K562 (cell line): ENCODE measurements around the gene SYT7. TPM values are rescaled to one million over a fixed set of nuclear protein-coding genes. Genes with fewer than 3 reads are reported as not detected.

Source experiments
- ATAC-seq: fragments of 200-7000 bp; cut with Tn5 transposase; 3 replicates; pipeline ENCODE4 v1.9.1; 2020; ENCODE audit warnings: moderate library complexity
- BruUV-seq: library from RNA; stranded (reverse); fragments of 400-500 nt; replicated peaks from 2 replicates; lab custom pipeline; 2021; lab: Mats Ljungman, UMichigan
- CTCF ChIA-PET: fragments of 300-600 bp; formaldehyde crosslinking; extraction: SDS; loops from one replicate; lab custom pipeline; 2021; ENCODE audit warnings: low intra/inter-chr PET ratio; lab: Yijun Ruan, JAX
- POLR2A ChIA-PET: fragments of 300-600, 350-650 bp; sonication (Branson Sonifier 250); formaldehyde crosslinking; extraction: SDS; loops from one replicate; lab custom pipeline; 2021; ENCODE audit warnings: antibody characterized with exemption, inconsistent platforms; lab: Yijun Ruan, JAX
- DNase-seq, 4 experiments: peaks; one replicate each; pipeline versions ENCODE4 v3.0.0 to v3.0.0-alpha.2; 2011 to 2018; ENCODE audit warnings: low spot score in 3 of 4, mixed read lengths in 3 of 4; ENCODE audit errors: extremely low read depth in 1 of 4
- FAIRE-seq: peaks from 2 replicates; lab custom pipeline; 2011; peaks lifted over from hg19 to GRCh38; lab: Jason Lieb, UNC
- H2AFZ ChIP-seq: 2 replicates; pipeline ENCODE4 v1.6.0; 2011; ENCODE audit warnings: low read depth, low read length, control low read depth, inconsistent platforms
- H3K27ac ChIP-seq: fragments of 200-600 bp; 3 replicates; pipeline ENCODE4 v1.8.0; 2011; ENCODE audit warnings: low read depth, mild to moderate bottlenecking, control low read depth, inconsistent platforms, low read length, moderate library complexity, mixed read lengths; ENCODE audit errors: extremely low read depth
- H3K27me3 ChIP-seq, 2 experiments: fragments of 300-600 bp in 1 of 2; 2 replicates in 1 of 2; 3 replicates in 1 of 2; pipeline versions ENCODE4 v1.6.0 to v1.8.0; 2011; ENCODE audit warnings: inconsistent platforms in 2 of 2, low read length in 2 of 2, mild to moderate bottlenecking in 1 of 2, mixed read lengths in 1 of 2, moderate library complexity in 1 of 2; ENCODE audit not compliant: control insufficient read depth in 2 of 2, insufficient read depth in 2 of 2
- H3K36me3 ChIP-seq: fragments of 300-600 bp; 3 replicates; pipeline ENCODE4 v1.8.0; 2011; ENCODE audit warnings: mild to moderate bottlenecking, low read length, inconsistent platforms; ENCODE audit not compliant: control insufficient read depth, insufficient read depth
- H3K4me1 ChIP-seq, 2 experiments: fragments of 200-600 bp in 1 of 2; replicated peaks in 1 of 2; 2 replicates in 1 of 2; 3 replicates in 1 of 2; pipeline versions ENCODE4 v1.5.1 to v1.8.0; 2011; ENCODE audit warnings: inconsistent platforms in 2 of 2, low read length in 2 of 2, mild to moderate bottlenecking in 1 of 2, mixed read lengths in 1 of 2, moderate library complexity in 1 of 2; ENCODE audit not compliant: control insufficient read depth in 2 of 2, insufficient read depth in 2 of 2
- H3K4me2 ChIP-seq: 2 replicates; pipeline ENCODE4 v1.6.1; 2011; ENCODE audit warnings: low read length, control low read depth, inconsistent platforms, mixed read lengths; ENCODE audit not compliant: insufficient read depth
- H3K4me3 ChIP-seq: fragments of 200-600 bp; sonication (generic), shearing (Covaris generic); 2 replicates; pipeline ENCODE4 v1.5.1; 2016; ENCODE audit warnings: control low read depth, inconsistent platforms
- H3K79me2 ChIP-seq: fragments of 200-600 bp; 3 replicates; pipeline ENCODE4 v1.8.0; 2011; ENCODE audit warnings: low read length, inconsistent platforms; ENCODE audit not compliant: control insufficient read depth, insufficient read depth
- H3K9ac ChIP-seq, 2 experiments: 2 replicates each; pipeline versions ENCODE4 v1.6.0 to v1.6.1; 2011; ENCODE audit warnings: low read depth in 2 of 2, low read length in 2 of 2, control low read depth in 1 of 2, inconsistent platforms in 1 of 2, mild to moderate bottlenecking in 1 of 2, mixed read lengths in 1 of 2; ENCODE audit not compliant: insufficient read depth in 1 of 2
- H3K9me1 ChIP-seq: one replicate; pipeline ENCODE4 v1.6.0; 2011; ENCODE audit warnings: inconsistent platforms, mild to moderate bottlenecking, low read length, moderate library complexity; ENCODE audit not compliant: control insufficient read depth, insufficient read depth
- H3K9me3 ChIP-seq: replicated peaks from 2 replicates; pipeline ENCODE4 v1.5.1; 2011; ENCODE audit warnings: low read depth, low read length, inconsistent platforms; ENCODE audit not compliant: control insufficient read depth, insufficient read depth
- H4K20me1 ChIP-seq: replicated peaks from 2 replicates; pipeline ENCODE4 v1.6.1; 2011; ENCODE audit warnings: low read length, inconsistent platforms, mixed read lengths; ENCODE audit not compliant: control insufficient read depth, insufficient read depth
- ELF4 ChIP-seq: fragments of 450-650 bp; formaldehyde crosslinking; IDR thresholded peaks from 2 replicates; pipeline ENCODE4 v1.4.0; 2022; ENCODE audit warnings: missing genetic modification characterization
- THRAP3 ChIP-seq: fragments of 450-650 bp; IDR thresholded peaks from 2 replicates; pipeline ENCODE4 v1.6.1; 2016; ENCODE audit warnings: mild to moderate bottlenecking, inconsistent platforms, borderline replicate concordance
- WGBS: fragments of 100-300 bp; shearing (Covaris generic); methylation state at CpG from one replicate; pipeline ENCODE4 v1.1.6; 2016; ENCODE audit warnings: low coverage, mixed read lengths; ENCODE audit not compliant: insufficient coverage; ENCODE audit errors: missing lambda C conversion rate; 5-methylcytosine and 5-hydroxymethylcytosine counted together
- in situ Hi-C: fragments of 300-500 bp; cut with MboI; formaldehyde crosslinking; loops from 4 replicates; pipeline ENCODE4 v1.15.0; 2018; ENCODE audit warnings: inconsistent platforms, mixed read lengths
- intact Hi-C: fragments of 100-400 bp; cut with micrococcal nuclease; formaldehyde crosslinking; loops from 2 replicates; pipeline ENCODE4 v1.14.2; 2022
- polyA plus RNA-seq, 8 experiments: library from polyadenylated mRNA; depleted of rRNA in 4 of 8; stranded (reverse) in 5 of 8; unstranded in 3 of 8; fragments of >200 nt; fragmentation: Nextera tagmentation in 2 of 8; fragmentation: Illumina TruSeq in 1 of 8; extraction: Ambion mirVana in 2 of 8; extraction: Trizol in 1 of 8; gene quantifications; 2 replicates each; pipeline versions ENCODE4 v1.2.1 to v1.2.3, GENCODE V29; 2011 to 2014; ENCODE audit warnings: inconsistent platforms in 1 of 8, missing spikeins in 1 of 8
- total RNA-seq, 7 experiments: library from RNA; depleted of rRNA in 6 of 7; stranded (reverse); fragments of >200 nt in 6 of 7; fragmentation: Illumina TruSeq in 2 of 7; extraction: Trizol in 2 of 7; gene quantifications; 2 replicates each; pipeline versions ENCODE4 v1.2.1 to v1.2.3, GENCODE V29; 2011 to 2021; ENCODE audit warnings: low replicate concordance in 1 of 7
- TF ChIP-seq, protein P1 (sequence below): sonication (generic); formaldehyde crosslinking; IDR thresholded peaks from 2 replicates; pipeline ENCODE4 v1.8.0; 2023; ENCODE audit warnings: mild to moderate bottlenecking, missing genetic modification reagents
- TF ChIP-seq, protein P2 (sequence below): fragments of 450-650 bp; formaldehyde crosslinking; conservative IDR thresholded peaks from 2 replicates; pipeline ENCODE4 v1.4.0; 2022; ENCODE audit warnings: mild to moderate bottlenecking, missing genetic modification characterization
- TF ChIP-seq, protein P3 (sequence below): fragments of 450-650 bp; IDR thresholded peaks from 2 replicates; pipeline ENCODE4 v1.6.1; 2018; ENCODE audit warnings: mild to moderate bottlenecking, low read depth; ENCODE audit not compliant: partially characterized antibody
- TF ChIP-seq, protein P4 (sequence below), 2 experiments: fragments of 450-650 bp; IDR thresholded peaks; 2 replicates each; pipeline ENCODE4 v1.6.1; 2016

Gene SYT7
- total and polyA plus RNA-seq, 9 of the 15 experiments (the other 6 are each of a cell fraction or from before 2014, with no cell fraction given), result 0.01 to 0.51 (median 0.16) TPM; not detected in 1

DNA sequence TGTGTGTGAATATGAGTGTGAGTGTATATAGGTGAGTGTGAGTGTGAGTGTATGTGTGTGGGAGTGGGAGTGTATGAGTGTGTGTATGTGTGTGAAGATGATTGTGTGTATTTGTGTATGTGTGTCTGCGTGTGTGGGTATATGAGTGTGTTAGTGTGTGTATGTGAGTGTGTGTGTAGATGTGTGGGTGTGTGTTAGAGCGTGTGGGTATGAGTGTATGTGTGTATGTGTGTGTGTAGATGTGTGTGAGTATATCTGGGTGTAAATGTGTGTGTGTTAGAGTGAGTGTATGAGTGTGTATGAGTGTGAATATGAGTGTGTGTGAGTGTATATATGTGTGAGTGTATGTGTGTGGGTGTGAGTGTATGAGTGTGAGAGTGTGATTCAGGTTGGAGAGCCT is 83.4 kb downstream of the SYT7 start (continued):
- TF ChIP-seq, protein P1, sequence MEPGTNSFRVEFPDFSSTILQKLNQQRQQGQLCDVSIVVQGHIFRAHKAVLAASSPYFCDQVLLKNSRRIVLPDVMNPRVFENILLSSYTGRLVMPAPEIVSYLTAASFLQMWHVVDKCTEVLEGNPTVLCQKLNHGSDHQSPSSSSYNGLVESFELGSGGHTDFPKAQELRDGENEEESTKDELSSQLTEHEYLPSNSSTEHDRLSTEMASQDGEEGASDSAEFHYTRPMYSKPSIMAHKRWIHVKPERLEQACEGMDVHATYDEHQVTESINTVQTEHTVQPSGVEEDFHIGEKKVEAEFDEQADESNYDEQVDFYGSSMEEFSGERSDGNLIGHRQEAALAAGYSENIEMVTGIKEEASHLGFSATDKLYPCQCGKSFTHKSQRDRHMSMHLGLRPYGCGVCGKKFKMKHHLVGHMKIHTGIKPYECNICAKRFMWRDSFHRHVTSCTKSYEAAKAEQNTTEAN (CRISPR knock-in tag), result peak; percentile 95
- peak; percentile 81; the same call in 1 of the 2 replicates for TF ChIP-seq THRAP3

DNA sequence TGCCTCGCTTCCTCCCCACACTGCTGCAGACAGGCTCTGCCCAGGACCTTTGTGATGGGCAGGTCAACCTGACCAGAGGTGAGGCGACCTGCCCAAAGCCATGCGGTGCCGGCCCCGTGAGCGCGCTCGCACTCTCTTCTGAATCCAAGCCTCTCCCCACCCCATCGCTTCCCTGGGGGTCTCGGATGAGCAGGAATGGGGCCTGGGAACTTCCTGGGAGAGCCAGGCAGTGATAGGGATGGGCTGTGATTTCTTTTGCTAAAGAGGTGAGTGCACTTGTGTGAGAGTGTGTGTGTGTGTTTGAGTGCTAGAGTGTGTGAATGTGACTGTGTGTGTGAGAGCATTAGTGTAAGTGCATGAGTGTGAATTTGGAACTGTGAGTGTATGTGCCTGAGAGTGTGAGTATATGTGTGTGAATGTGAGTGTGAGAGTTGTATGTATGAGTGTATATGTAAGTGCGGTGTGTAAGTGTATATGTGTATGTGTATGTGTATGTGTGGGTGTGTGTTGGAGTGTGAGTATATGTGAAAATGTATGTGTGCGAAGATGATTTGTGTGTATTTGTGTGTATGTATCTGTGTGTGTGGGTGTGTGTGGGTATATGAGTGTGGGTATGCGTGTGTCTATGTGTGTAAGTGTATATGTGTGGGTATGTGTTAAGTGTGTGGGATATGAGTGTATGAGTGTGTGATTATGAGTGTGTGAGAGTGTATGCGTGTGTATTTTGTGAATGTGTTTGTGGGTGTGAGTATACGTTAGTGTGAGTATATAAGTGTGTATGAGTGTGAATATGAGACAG is 84.1 kb downstream of the SYT7 start:
- Histone ChIP-seq H3K36me3 (no peaks in the 10 kb centered on the region), H3K9me1 (peaks cover 3% of the 10 kb centered on the region), H3K4me3 (no peak overlapping the region), H4K20me1 (no peaks in the 10 kb centered on the region), H3K79me2 (no peaks in the 10 kb centered on the region)
- WGBS, result 55% methylated on average over 15 of the region's 15 CpGs
- no peak for FAIRE-seq
- intact Hi-C loops, result no loop called here
- POLR2A ChIA-PET, result no interaction called here
- no peak for DNase-seq
- ATAC-seq, result no peak
- TF ChIP-seq, protein P2, sequence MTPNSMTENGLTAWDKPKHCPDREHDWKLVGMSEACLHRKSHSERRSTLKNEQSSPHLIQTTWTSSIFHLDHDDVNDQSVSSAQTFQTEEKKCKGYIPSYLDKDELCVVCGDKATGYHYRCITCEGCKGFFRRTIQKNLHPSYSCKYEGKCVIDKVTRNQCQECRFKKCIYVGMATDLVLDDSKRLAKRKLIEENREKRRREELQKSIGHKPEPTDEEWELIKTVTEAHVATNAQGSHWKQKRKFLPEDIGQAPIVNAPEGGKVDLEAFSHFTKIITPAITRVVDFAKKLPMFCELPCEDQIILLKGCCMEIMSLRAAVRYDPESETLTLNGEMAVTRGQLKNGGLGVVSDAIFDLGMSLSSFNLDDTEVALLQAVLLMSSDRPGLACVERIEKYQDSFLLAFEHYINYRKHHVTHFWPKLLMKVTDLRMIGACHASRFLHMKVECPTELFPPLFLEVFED, result no peak; the same call in 1 of the 2 replicates
- TF ChIP-seq, protein P3, sequence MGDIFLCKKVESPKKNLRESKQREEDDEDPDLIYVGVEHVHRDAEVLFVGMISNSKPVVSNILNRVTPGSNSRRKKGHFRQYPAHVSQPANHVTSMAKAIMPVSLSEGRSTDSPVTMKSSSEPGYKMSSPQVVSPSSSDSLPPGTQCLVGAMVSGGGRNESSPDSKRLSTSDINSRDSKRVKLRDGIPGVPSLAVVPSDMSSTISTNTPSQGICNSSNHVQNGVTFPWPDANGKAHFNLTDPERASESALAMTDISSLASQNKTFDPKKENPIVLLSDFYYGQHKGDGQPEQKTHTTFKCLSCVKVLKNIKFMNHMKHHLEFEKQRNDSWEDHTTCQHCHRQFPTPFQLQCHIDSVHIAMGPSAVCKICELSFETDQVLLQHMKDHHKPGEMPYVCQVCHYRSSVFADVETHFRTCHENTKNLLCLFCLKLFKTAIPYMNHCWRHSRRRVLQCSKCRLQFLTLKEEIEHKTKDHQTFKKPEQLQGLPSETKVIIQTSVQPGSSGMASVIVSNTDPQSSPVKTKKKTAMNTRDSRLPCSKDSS, result peak; percentile 15
- TF ChIP-seq, protein P4, sequence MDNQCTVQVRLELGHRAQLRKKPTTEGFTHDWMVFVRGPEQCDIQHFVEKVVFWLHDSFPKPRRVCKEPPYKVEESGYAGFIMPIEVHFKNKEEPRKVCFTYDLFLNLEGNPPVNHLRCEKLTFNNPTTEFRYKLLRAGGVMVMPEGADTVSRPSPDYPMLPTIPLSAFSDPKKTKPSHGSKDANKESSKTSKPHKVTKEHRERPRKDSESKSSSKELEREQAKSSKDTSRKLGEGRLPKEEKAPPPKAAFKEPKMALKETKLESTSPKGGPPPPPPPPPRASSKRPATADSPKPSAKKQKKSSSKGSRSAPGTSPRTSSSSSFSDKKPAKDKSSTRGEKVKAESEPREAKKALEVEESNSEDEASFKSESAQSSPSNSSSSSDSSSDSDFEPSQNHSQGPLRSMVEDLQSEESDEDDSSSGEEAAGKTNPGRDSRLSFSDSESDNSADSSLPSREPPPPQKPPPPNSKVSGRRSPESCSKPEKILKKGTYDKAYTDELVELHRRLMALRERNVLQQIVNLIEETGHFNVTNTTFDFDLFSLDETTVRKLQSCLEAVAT (IDR thresholded peaks at IDR 0.05), result 0 out of 4 replicates have a peak, but pooled peaks of 1 of the 2 experiments have one; percentile 4
- 0 out of 2 replicates have a peak, but pooled peaks have one; percentile 41 for TF ChIP-seq ELF4
- TF ChIP-seq, all 486 proteins: peak for 3
- no TSS peak for BruUV-seq
- no peak overlapping the region for H3K4me2 ChIP-seq
- H3K27ac ChIP-seq, result no peak overlapping the region; the same call in 2 of the 3 replicates
- CTCF ChIA-PET, result no interaction called here
- peaks cover 0 to 7% of the 10 kb centered on the region in 2 experiments; a peak in 3 of 5 replicates for H3K4me1 ChIP-seq
- H3K9me3 ChIP-seq, result no peaks in the 10 kb centered on the region; the same call in 1 of the 2 replicates
- in situ Hi-C loops, result no loop called here
- H2AFZ ChIP-seq, result no peak overlapping the region
- H3K9ac ChIP-seq, result no peak overlapping the region
- peaks cover 0 to 36% of the 10 kb centered on the region in 2 experiments; a peak in 3 of 5 replicates for H3K27me3 ChIP-seq
